ENCODE data around the gene GNAZ.

The GNAZ gene

DNA sequence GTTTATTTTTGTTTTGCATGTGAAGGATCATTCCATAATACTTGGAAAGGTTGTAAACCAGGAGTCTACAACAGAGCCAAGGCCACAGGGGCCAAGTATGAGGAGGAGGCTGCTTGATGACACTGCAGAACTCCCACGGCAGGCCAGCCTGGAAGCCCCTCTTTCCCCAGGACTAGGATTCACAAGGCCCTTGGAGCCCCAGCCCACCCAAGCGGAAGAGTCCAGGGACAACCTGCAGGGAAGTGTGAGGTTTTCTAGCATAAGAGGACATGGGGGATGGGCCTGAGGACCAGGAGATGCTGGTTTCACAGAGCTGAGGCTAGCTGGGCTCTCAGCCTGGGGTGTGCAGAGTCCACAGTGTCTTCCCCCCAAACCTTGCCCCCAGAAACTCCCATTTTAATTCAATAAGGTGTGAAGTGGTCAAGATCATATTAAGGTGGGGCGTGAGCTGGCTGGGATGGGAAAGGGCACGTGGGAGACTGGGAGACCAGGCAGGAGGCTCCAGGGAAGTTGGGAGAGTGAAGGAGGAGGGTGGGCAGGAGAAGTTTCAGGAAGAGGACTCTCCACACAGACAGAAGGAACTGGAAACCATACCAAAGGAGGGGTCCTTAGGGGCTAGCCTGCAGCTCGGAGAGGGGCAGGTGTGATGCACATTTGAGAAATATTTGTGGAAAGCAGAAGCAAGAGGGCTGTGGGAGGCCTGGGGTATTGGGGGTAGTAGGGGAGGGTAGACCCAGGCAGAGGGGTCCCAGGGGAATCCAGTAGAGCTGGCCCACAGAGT is 12.4 kb downstream of the GNAZ start:
- DNase-seq (ENCODE audit: insufficient read length, low spot score) (no peak), FAIRE-seq (no peak)
- TF ChIP-seq, protein P1, sequence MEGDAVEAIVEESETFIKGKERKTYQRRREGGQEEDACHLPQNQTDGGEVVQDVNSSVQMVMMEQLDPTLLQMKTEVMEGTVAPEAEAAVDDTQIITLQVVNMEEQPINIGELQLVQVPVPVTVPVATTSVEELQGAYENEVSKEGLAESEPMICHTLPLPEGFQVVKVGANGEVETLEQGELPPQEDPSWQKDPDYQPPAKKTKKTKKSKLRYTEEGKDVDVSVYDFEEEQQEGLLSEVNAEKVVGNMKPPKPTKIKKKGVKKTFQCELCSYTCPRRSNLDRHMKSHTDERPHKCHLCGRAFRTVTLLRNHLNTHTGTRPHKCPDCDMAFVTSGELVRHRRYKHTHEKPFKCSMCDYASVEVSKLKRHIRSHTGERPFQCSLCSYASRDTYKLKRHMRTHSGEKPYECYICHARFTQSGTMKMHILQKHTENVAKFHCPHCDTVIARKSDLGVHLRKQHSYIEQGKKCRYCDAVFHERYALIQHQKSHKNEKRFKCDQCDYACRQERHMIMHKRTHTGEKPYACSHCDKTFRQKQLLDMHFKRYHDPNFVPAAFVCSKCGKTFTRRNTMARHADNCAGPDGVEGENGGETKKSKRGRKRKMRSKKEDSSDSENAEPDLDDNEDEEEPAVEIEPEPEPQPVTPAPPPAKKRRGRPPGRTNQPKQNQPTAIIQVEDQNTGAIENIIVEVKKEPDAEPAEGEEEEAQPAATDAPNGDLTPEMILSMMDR (IDR thresholded peaks at IDR 0.05; ENCODE audit: insufficient read depth, missing control alignments) = no peak

DNA sequence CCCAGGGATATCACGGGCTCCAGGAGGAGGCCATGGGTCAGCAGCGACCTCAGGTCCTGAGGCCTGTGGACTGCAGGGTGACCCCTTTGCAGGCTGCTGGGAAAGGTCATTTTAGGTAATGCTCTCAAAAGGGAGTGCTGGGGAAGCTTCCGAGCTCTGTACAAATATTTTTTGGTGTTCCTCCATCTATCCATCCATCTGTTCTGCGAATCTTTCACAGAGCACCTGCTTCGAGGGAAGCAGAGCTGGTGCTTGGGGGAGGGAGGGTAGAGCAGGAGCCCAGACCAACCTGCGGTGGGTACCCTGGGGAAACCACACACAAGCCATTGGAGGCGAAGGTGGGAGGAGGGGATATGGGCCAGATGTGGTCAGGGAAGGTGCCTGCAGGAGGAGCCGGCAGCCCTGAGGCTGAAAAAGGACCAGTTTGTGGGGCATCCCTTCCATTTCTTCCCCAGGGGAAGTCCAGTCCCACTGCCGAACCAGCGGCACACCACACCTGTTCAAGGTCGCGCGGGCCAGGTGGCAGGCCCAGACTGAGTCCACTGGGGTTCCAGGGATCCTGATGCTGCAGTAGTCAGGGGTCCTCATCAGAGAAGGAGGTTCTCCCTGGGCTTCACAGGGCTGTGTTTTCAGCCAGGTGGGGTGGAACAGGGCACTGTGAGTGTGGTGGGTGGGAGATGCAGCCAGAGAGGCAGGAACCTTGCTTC is 13.1 kb downstream of the GNAZ start:
- FAIRE-seq (no peak), DNase-seq (ENCODE audit: insufficient read length, low spot score) (no peak)
- TF ChIP-seq, protein P1 (IDR thresholded peaks at IDR 0.05; ENCODE audit: insufficient read depth, missing control alignments) = no peak

DNA sequence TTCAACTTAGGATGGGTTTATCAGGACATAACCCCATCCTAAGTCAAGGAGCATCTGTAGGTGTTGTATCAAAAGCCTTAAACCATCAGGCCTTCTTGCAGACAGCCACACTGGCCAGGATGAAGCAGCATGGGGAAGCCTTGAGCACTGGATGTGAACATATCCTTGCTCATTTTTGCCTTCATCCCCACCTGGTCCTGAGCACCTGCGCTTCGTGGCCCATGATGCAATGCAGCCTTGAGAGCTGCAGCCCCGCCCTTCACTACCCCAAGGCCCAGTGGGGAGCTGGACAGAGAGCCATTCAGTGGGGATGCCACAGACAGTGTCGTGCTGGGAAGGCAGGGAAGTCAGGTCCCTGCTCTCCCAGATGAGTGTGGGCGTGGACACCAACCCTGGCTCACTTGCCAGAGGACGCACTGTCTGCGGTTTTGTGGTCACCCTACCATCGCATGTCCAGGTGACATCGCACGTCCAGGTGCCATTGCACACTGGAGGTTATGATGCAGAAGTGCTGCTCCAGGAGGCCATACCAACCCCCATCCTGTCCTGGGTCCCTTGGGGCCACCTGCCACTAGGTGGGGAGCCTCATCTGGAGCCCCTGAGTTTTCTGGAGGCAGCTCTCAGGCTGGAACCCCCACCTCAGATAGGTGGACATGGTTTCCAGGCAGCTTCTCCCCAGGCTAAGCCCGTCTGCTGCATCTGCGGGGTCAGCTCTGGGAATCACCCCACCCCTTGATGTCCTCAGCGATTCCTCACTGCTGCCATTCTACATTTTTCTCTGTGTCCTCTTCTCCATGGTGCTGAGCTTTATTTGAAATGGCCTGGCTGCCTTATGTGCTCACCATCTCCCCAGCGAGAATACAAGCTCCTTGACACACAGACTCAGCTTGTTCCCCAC is 14.4 kb downstream of the GNAZ start:
- TF ChIP-seq, protein P1 (IDR thresholded peaks at IDR 0.05; ENCODE audit: insufficient read depth, missing control alignments) = no peak
- no peak for FAIRE-seq
- no peak for DNase-seq (ENCODE audit: insufficient read length, low spot score)

DNA sequence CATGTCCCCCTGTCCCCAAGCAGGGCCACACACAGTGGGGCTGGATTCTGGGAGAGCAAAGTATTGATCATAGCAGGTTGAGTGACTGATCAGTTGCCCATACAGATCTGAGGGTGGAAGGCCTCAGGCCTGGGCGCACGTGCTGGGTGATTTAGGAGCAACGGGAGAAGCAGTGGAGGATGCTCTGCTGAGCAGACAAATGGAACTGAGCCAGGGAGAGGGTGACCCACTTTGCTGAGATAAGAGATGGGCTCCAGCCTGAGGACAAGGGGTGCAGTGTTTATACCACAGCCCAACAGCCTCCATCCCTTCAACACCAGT is 15.0 kb downstream of the GNAZ start:
- TF ChIP-seq, protein P1 (IDR thresholded peaks at IDR 0.05; ENCODE audit: insufficient read depth, missing control alignments) = no peak
- FAIRE-seq = no peak
- no peak for DNase-seq (ENCODE audit: insufficient read length, low spot score)

DNA sequence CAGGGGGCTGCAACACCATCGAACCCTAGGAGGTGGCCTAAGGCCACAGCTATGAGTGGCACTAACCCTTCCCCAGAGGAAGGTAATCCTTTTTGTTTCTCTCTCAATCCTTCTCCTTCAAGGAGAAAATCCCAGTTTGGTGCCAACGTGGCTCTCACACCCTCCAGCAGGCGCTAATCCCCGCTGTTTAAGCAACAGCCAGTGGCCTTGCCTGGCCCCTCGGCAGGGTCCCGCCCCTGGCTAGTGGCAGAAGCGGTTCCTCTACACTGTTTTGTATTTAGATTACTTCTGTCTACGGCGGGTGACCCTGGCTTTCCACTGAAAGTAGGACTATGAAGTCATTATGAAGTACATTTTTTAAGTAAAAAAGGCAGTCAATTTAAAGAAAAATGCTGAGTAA is 15.5 kb downstream of the GNAZ start:
- FAIRE-seq (no peak), DNase-seq (ENCODE audit: insufficient read length, low spot score) (peak; percentile 72)
- TF ChIP-seq, protein P1 (IDR thresholded peaks at IDR 0.05; ENCODE audit: insufficient read depth, missing control alignments) = no peak

DNA sequence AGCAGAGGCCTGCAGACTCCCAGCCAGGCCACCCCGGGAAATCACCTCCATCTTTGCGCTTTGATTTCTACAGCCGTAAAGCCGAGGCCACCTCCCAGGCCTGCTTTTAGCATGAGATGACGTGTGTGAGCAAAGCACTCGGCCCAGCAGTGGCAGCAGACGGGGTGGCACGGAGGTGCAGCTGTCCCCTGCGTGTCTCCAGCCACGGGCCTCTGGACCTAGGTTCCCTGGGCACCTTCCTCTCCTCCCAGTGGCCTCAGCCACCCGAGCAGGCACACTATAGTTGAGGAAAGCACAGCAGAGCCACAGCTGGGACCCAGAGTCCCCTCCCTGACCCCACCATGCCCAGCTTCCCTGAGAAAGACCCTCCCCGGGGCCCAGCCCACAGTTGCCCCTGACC is 15.9 kb downstream of the GNAZ start:
- DNase-seq (ENCODE audit: insufficient read length, low spot score) (no peak), FAIRE-seq (no peak)
- TF ChIP-seq, protein P1 (IDR thresholded peaks at IDR 0.05; ENCODE audit: insufficient read depth, missing control alignments) = no peak
